Measurements from ENCODE around the gene SLX4IP. TPM values are rescaled to one million over a fixed set of nuclear protein-coding genes. Genes with fewer than 3 reads are reported as not detected.

Gene SLX4IP
- total and polyA plus RNA-seq, 2 donors (not counting 1 experiment from before 2014, with no cell fraction given), result 1.9 to 8.1 TPM

- Histone ChIP-seq H3K4me1 (ENCODE audit: control insufficient read depth, extremely low read depth, insufficient read depth, low read length) (peaks cover 13% of the 10 kb centered on the region), H3K79me2 (ENCODE audit: control insufficient read depth, insufficient read depth, low read length) (no peaks in the 10 kb centered on the region), H3K36me3 (ENCODE audit: control insufficient read depth, insufficient read depth, low read length) (peaks cover 19% of the 10 kb centered on the region), H2AFZ (ENCODE audit: low read length) (no peak overlapping the region), H4K20me1 (ENCODE audit: control insufficient read depth, extremely low read depth, insufficient read depth, low read length) (no peaks in the 10 kb centered on the region), H3K27ac (ENCODE audit: insufficient read depth, low read length) (no peak overlapping the region), H3K4me2 (ENCODE audit: extremely low read depth, insufficient read depth, low read length) (no peak overlapping the region), H3K27me3 (ENCODE audit: control insufficient read depth, insufficient read depth, low read length) (no peaks in the 10 kb centered on the region), H3K9me3 (ENCODE audit: control insufficient read depth, insufficient read depth, low read depth, low read length) (no peaks in the 10 kb centered on the region), H3K4me3 (replicated peaks in 1 of 4; ENCODE audit: control extremely low read depth in 1 of 4, insufficient read depth in 1 of 4, low read depth in 3 of 4, low read length in 4 of 4) (no peak overlapping the region), H3K9ac (ENCODE audit: insufficient read depth, low read length) (no peak overlapping the region)
- DNase-seq (ENCODE audit: low read depth in 2 of 2), result no peak
- TF ChIP-seq CTCF (conservative IDR thresholded peaks at IDR 0.05 in 1 of 2, IDR thresholded peaks at IDR 0.05 in 1 of 2; ENCODE audit: low read depth in 1 of 2, low read length in 2 of 2) (no peak), EZH2 (IDR thresholded peaks at IDR 0.05; ENCODE audit: low read length, missing control alignments) (no peak)
These were observed 212.8 kb downstream of the SLX4IP start for GRCh38 chr20:10647909-10648308.

- no peak for TF ChIP-seq EZH2 (IDR thresholded peaks at IDR 0.05; ENCODE audit: low read length, missing control alignments)
- TF ChIP-seq CTCF (conservative IDR thresholded peaks at IDR 0.05 in 1 of 2, IDR thresholded peaks at IDR 0.05 in 1 of 2; ENCODE audit: low read depth in 1 of 2, low read length in 2 of 2), result no peak
- no peak overlapping the region for H3K4me2 ChIP-seq (ENCODE audit: extremely low read depth, insufficient read depth, low read length)
- H2AFZ ChIP-seq (ENCODE audit: low read length), result no peak overlapping the region
- no peaks in the 10 kb centered on the region for H3K9me3 ChIP-seq (ENCODE audit: control insufficient read depth, insufficient read depth, low read depth, low read length)
- H4K20me1 ChIP-seq (ENCODE audit: control insufficient read depth, extremely low read depth, insufficient read depth, low read length), result no peaks in the 10 kb centered on the region
- H3K4me3 ChIP-seq (replicated peaks in 1 of 4; ENCODE audit: control extremely low read depth in 1 of 4, insufficient read depth in 1 of 4, low read depth in 3 of 4, low read length in 4 of 4), result no peak overlapping the region
- peaks cover 17% of the 10 kb centered on the region for H3K4me1 ChIP-seq (ENCODE audit: control insufficient read depth, extremely low read depth, insufficient read depth, low read length)
- peak; percentile 77 to 96 for DNase-seq (ENCODE audit: low read depth in 2 of 2)
- no peaks in the 10 kb centered on the region for H3K79me2 ChIP-seq (ENCODE audit: control insufficient read depth, insufficient read depth, low read length)
- H3K27me3 ChIP-seq (ENCODE audit: control insufficient read depth, insufficient read depth, low read length), result no peaks in the 10 kb centered on the region
- peaks cover 19% of the 10 kb centered on the region for H3K36me3 ChIP-seq (ENCODE audit: control insufficient read depth, insufficient read depth, low read length)
- no peak overlapping the region for H3K27ac ChIP-seq (ENCODE audit: insufficient read depth, low read length)
- H3K9ac ChIP-seq (ENCODE audit: insufficient read depth, low read length), result no peak overlapping the region
These were observed 213.5 kb downstream of the SLX4IP start for GRCh38 chr20:10648651-10649050.

- no peak overlapping the region for H3K9ac ChIP-seq (ENCODE audit: insufficient read depth, low read length)
- no peak overlapping the region for H2AFZ ChIP-seq (ENCODE audit: low read length)
- H3K27me3 ChIP-seq (ENCODE audit: control insufficient read depth, insufficient read depth, low read length), result no peaks in the 10 kb centered on the region
- H3K4me1 ChIP-seq (ENCODE audit: control insufficient read depth, extremely low read depth, insufficient read depth, low read length), result peaks cover 20% of the 10 kb centered on the region
- TF ChIP-seq CTCF (conservative IDR thresholded peaks at IDR 0.05 in 1 of 2, IDR thresholded peaks at IDR 0.05 in 1 of 2; ENCODE audit: low read depth in 1 of 2, low read length in 2 of 2) (no peak), EZH2 (IDR thresholded peaks at IDR 0.05; ENCODE audit: low read length, missing control alignments) (no peak)
- H3K36me3 ChIP-seq (ENCODE audit: control insufficient read depth, insufficient read depth, low read length), result peaks cover 18% of the 10 kb centered on the region
- no peaks in the 10 kb centered on the region for H3K9me3 ChIP-seq (ENCODE audit: control insufficient read depth, insufficient read depth, low read depth, low read length)
- peak in 1 of 2 donors; percentile 41 for DNase-seq (ENCODE audit: low read depth in 2 of 2)
- no peak overlapping the region for H3K4me3 ChIP-seq (replicated peaks in 1 of 4; ENCODE audit: control extremely low read depth in 1 of 4, insufficient read depth in 1 of 4, low read depth in 3 of 4, low read length in 4 of 4)
- H4K20me1 ChIP-seq (ENCODE audit: control insufficient read depth, extremely low read depth, insufficient read depth, low read length), result no peaks in the 10 kb centered on the region
- no peaks in the 10 kb centered on the region for H3K79me2 ChIP-seq (ENCODE audit: control insufficient read depth, insufficient read depth, low read length)
- H3K4me2 ChIP-seq (ENCODE audit: extremely low read depth, insufficient read depth, low read length), result no peak overlapping the region
- H3K27ac ChIP-seq (ENCODE audit: insufficient read depth, low read length), result no peak overlapping the region
These were observed 214.1 kb downstream of the SLX4IP start for GRCh38 chr20:10649080-10649796.
